Common myeloid progenitor, CD34-positive (primary cell): ENCODE measurements around the gene MEN1.
A peak's percentile ranks its signal among the peaks of the same experiment; 100 is the strongest.

Source experiments
- CTCF ChIA-PET: fragments of 350-600 bp; sonication (Branson Sonifier 250); formaldehyde crosslinking; loops from one replicate; lab custom pipeline; 2021; ENCODE audit warnings: antibody characterized with exemption; lab: Charles Lee
- POLR2A ChIA-PET: fragments of 350-600 bp; sonication (Branson Sonifier 250); formaldehyde crosslinking; loops from one replicate; lab custom pipeline; 2021; ENCODE audit warnings: antibody characterized with exemption; lab: Charles Lee
- DNase-seq, 3 donors: peaks; one replicate each; pipeline versions ENCODE4 v3.0.0 to v3.0.0-alpha.2; 2013
- H3K27ac ChIP-seq, 2 experiments: 1 replicate in 1 of 2; 2 replicates in 1 of 2; pipeline ENCODE4 v1.7.0; 2013; ENCODE audit warnings: inconsistent platforms in 2 of 2, low read length in 2 of 2, mild to moderate bottlenecking in 2 of 2, low read depth in 1 of 2, moderate library complexity in 1 of 2; ENCODE audit not compliant: severe bottlenecking in 2 of 2, insufficient read depth in 1 of 2, poor library complexity in 1 of 2
- H3K27me3 ChIP-seq, 5 experiments: replicated peaks in 2 of 5; 1 replicate in 3 of 5; 2 replicates in 2 of 5; pipeline versions ENCODE4 v1.6.1 to v1.7.0; 2013; ENCODE audit warnings: low read length in 4 of 5, mild to moderate bottlenecking in 2 of 5, moderate library complexity in 2 of 5, inconsistent platforms in 1 of 5; ENCODE audit not compliant: insufficient read depth in 5 of 5, control insufficient read depth in 4 of 5
- H3K36me3 ChIP-seq, 4 experiments: 1 replicate in 2 of 4; 2 replicates in 2 of 4; pipeline versions ENCODE4 v1.6.1 to v1.7.0; 2013; ENCODE audit warnings: low read length in 3 of 4, control low read depth in 1 of 4, mild to moderate bottlenecking in 1 of 4; ENCODE audit not compliant: control insufficient read depth in 4 of 4, insufficient read depth in 4 of 4
- H3K4me1 ChIP-seq, 4 experiments: 1 replicate in 3 of 4; 2 replicates in 1 of 4; pipeline versions ENCODE4 v1.6.1 to v1.7.1; 2013; ENCODE audit warnings: low read length in 3 of 4, mild to moderate bottlenecking in 3 of 4, control low read depth in 1 of 4, inconsistent platforms in 1 of 4, moderate library complexity in 1 of 4; ENCODE audit not compliant: control insufficient read depth in 4 of 4, insufficient read depth in 4 of 4; ENCODE audit errors: control extremely low read depth in 1 of 4
- H3K4me3 ChIP-seq, 7 experiments: 1 replicate in 4 of 7; 2 replicates in 3 of 7; pipeline versions ENCODE4 v1.5.1 to v1.7.0; 2013; ENCODE audit warnings: mild to moderate bottlenecking in 7 of 7, low read length in 6 of 7, moderate library complexity in 6 of 7, inconsistent platforms in 2 of 7, low read depth in 2 of 7, control low read depth in 1 of 7; ENCODE audit not compliant: insufficient read depth in 4 of 7, control insufficient read depth in 1 of 7; ENCODE audit errors: extremely low read depth in 1 of 7
- H3K9me3 ChIP-seq, 5 experiments: 1 replicate in 4 of 5; 2 replicates in 1 of 5; pipeline versions ENCODE4 v1.6.1 to v1.7.1; 2013; ENCODE audit warnings: low read length in 4 of 5, mild to moderate bottlenecking in 2 of 5, inconsistent platforms in 1 of 5, low read depth in 1 of 5, moderate library complexity in 1 of 5; ENCODE audit not compliant: control insufficient read depth in 4 of 5, insufficient read depth in 2 of 5; ENCODE audit errors: control extremely low read depth in 1 of 5
- WGBS: methylation state at CpG from one replicate; pipeline ENCODE4 v1.1.5; 2013; ENCODE audit not compliant: insufficient coverage; 5-methylcytosine and 5-hydroxymethylcytosine counted together

Gene MEN1

DNA sequence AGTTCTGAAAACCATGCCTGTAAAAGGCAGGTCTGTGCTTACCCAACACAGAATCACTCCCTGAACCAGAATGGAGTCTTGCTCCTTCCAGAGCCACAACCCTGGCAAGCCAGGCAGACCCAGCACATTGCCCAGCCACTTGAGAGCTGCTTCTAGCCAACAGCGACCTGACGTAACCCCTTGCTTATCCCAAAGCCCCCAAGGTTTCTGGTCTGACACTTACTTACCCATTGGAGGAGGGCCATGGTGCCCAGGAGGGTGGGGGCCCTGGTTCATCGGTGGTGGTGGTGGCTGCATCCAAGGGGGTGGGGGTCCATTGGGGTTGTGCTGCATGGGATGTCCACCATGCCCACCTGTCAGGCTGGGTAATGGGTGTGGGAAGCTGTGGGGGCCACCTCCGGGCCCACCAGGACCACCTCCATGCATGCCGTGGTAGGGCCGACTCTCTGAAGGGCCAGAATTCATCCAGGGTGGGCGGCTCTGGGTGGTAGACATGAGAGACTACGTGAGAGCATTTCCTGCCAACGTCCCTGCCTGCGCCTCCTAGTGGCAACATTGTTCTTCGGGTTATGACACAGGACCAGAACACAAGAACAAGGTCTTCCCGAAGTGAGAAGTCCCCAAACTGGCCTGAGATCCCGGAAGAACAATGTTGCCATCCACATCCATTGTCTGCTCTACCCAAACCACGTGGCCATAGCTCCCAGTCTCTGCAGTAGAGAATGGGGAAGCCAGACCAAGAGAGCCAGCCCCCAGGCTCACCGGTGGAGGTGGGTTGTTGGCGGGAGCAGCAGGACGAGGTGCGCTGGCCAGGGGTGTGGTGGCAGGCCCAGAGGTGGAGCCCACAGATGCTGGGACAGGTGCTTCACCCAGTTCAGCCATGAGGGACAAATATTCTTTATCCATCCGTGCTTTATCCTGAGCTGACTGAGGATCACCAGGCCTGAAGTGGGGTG lies 42.7 kb downstream of the MEN1 start:
- POLR2A ChIA-PET = interaction anchor here (0.6 to 1.8 kb wide), 4 partner anchors 11 to 25 kb away, joined by 3 to 8 read pairs (median 4); partner anchors contain the start of gene SF1
- Histone ChIP-seq H3K27me3 (no peaks in the 10 kb centered on the region), H3K4me1 (peaks cover 20 to 66% (median 53%) of the 10 kb centered on the region in 4 experiments), H3K4me3 (no peak overlapping the region), H3K36me3 (peaks cover 35 to 96% (median 82%) of the 10 kb centered on the region in 4 experiments), H3K27ac (peak overlapping the region; percentile 16 to 52), H3K9me3 (no peaks in the 10 kb centered on the region)
- peak; percentile 77 to 88 (median 84) for DNase-seq
- CTCF ChIA-PET = interaction anchor here (1.0 to 20.1 kb wide), 6 partner anchors 10 to 26 kb away, joined by 3 to 345 read pairs (median 6); partner anchors contain the start of genes RASGRP2 and SF1
- 49% methylated on average over 17 of the region's 19 CpGs for WGBS

DNA sequence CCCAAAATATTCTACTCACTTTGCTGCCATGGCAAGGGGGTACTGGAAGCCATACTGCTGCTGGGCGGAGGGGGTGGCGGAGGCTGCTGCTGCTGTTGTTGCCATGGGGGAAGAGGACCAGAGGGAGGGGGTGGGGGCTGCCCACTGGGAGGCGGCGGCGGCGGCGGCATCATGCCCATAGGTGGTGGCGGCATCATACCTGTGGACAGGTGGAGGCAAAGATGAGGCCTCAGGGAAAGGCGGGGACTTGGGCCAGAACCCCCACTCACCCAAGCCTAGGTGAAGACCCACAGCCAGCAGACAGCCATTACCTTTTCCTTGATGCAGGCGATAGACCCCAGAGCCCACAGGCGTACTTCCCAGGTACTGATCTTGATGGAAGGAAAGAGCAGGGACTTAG lies 43.5 kb downstream of the MEN1 start:
- H3K4me1 ChIP-seq = peaks cover 18 to 66% (median 55%) of the 10 kb centered on the region in 4 experiments

DNA sequence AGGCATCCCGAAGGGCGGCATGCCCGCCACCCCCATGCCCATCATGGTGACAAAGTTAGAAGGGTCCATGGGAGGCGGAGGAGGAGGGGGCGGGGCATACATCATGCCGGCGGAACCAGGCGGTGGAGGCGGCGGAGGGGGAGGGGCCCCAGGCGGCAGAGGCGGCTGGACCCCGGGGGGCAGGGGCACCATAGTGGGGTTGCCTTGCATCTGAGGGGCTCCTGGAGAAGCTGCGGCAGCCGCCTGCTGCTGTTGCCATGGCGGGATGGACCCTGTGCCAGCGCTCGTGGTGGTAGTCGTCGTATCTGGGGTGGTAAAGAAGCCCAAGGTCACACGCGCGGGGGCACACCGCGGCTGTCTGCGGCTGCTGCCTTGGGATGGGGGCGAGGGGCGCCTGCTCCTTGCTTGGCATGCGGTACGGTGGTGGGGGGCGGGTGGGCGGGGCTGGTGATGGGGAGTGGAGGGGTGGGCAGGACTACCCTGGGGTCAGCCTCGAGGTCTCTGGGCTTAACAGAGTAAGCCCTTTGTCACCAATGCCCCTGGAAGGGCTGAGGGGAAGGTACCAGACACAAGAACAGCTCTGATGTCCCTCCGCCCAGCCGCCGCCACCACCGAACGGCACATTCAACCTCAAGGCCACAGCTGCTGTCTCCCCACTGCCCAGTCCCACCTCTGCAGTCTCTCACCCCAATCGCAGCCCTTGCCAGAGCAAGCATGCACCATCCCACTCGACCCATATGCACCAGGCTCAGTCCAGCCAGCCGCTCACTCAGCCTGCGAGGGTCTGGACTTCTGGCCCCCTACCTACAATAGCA lies 44.3 kb downstream of the MEN1 start:
- DNase-seq = peak in 1 of 3 donors; percentile 29
- no peaks in the 10 kb centered on the region for H3K9me3 ChIP-seq
- ChIA-PET CTCF (interaction anchor here (1.0 to 20.1 kb wide), 4 partner anchors 9 to 22 kb away, joined by 3 to 345 read pairs (median 13); partner anchors contain the start of genes RASGRP2 and SF1), POLR2A (interaction anchor here (0.9 to 9.5 kb wide), 3 partner anchors 8 to 21 kb away, joined by 3 to 152 read pairs (median 3); partner anchors contain the start of gene RASGRP2)
- no peak overlapping the region for H3K4me3 ChIP-seq
- no peaks in the 10 kb centered on the region for H3K27me3 ChIP-seq
- H3K4me1 ChIP-seq = peaks cover 12 to 65% (median 55%) of the 10 kb centered on the region in 4 experiments
- H3K27ac ChIP-seq = no peak overlapping the region
- peaks cover 30 to 87% (median 75%) of the 10 kb centered on the region in 4 experiments for H3K36me3 ChIP-seq
- WGBS = 95% methylated on average over 14 of the region's 42 CpGs

More for the DNA sequence above, 43.5 kb downstream of the MEN1 start:
- peak overlapping the region in 1 of 2 experiments; percentile 16 for H3K27ac ChIP-seq
- H3K36me3 ChIP-seq = peaks cover 33 to 95% (median 84%) of the 10 kb centered on the region in 4 experiments
- ChIA-PET CTCF (interaction anchor here (1.3 to 20.1 kb wide), 5 partner anchors 8 to 22 kb away, joined by 3 to 345 read pairs (median 6); partner anchors contain the start of genes RASGRP2 and SF1), POLR2A (interaction anchor here (1.3 kb wide), 1 partner anchor 12 kb away, joined by 3 read pairs; no protein-coding TSS in a partner anchor)
- DNase-seq = no peak
- no peak overlapping the region for H3K4me3 ChIP-seq
- H3K9me3 ChIP-seq = no peaks in the 10 kb centered on the region
- WGBS = 97% methylated on average over 7 of the region's 11 CpGs
- H3K27me3 ChIP-seq = no peaks in the 10 kb centered on the region

DNA sequence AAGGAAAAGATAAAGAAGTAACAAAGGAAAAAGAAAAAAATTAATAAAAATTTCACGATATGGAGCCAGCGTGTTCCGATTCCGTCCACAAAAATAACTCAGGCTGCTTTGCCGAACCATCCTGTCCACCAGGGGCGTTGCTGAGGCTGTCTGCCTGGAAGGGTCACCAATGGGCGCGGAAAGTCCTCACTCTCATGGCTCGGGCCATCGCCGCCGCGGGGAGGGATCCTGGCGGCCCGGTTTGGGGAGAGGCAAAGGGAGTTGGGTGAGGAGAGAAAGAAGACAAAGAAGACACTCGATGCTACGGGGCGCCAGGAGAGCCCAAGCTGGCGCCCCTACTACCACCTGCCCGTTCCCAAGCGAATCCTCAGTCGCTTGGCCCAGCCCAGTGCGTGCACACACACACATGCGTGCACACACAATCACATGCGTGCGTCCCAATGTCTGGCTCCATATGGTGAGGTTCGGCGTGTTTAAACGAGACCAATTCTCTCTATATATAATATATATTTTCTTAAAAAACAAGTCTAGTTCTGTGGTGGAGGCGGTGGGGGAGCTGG lies 45.0 kb downstream of the MEN1 start:
- peaks cover 12 to 71% (median 59%) of the 10 kb centered on the region in 4 experiments for H3K4me1 ChIP-seq
- DNase-seq = peak in 1 of 3 donors; percentile 24
- CTCF ChIA-PET = interaction anchor here (1.0 to 20.1 kb wide), 4 partner anchors 8 to 21 kb away, joined by 3 to 345 read pairs (median 18); partner anchors contain the start of gene RASGRP2
- H3K4me3 ChIP-seq = peak overlapping the region in 1 of 7 experiments; percentile 3
- H3K9me3 ChIP-seq = no peaks in the 10 kb centered on the region
- POLR2A ChIA-PET = interaction anchor here (0.9 to 9.5 kb wide), 3 partner anchors 9 to 20 kb away, joined by 3 to 152 read pairs (median 9); partner anchors contain the start of gene RASGRP2
- 96% methylated on average over 8 of the region's 30 CpGs for WGBS
- no peak overlapping the region for H3K27ac ChIP-seq
- no peaks in the 10 kb centered on the region for H3K27me3 ChIP-seq
- H3K36me3 ChIP-seq = peaks cover 27 to 80% (median 69%) of the 10 kb centered on the region in 4 experiments

DNA sequence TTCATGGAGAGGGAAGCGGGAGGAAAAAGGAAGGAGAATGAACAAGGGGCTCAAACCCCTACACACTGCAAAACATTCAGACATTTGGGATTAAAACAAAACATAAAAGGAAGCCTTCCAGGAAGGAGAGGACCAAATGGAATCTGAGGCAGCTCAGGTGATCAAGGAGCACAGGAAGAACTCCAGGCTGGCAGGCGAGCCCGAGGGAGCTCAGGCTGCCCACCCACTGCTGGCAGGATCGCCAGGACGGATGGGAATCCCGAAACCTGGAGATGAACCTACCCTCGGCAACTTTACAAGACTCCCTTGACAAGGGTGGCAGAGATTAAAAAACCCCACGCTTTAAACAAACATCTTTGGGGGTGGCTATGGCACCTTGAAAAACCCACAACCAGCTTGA lies 45.6 kb downstream of the MEN1 start:
- CTCF ChIA-PET = interaction anchor here (3.6 to 20.1 kb wide), 2 partner anchors 11 to 20 kb away, joined by 31 to 345 read pairs; partner anchors contain the start of gene RASGRP2

More for the DNA sequence above, 45.6 kb downstream of the MEN1 start:
- WGBS = 94% methylated on average over 7 of the region's 8 CpGs
- peak overlapping the region in 4 of 7 experiments; percentile 3 to 23 (median 14) for H3K4me3 ChIP-seq
- no peak overlapping the region for H3K27ac ChIP-seq
- H3K36me3 ChIP-seq = peaks cover 27 to 74% (median 62%) of the 10 kb centered on the region in 4 experiments
- no peaks in the 10 kb centered on the region for H3K9me3 ChIP-seq
- POLR2A ChIA-PET = interaction anchor here (1.7 to 9.5 kb wide), 3 partner anchors 12 to 19 kb away, joined by 9 to 152 read pairs (median 9); partner anchors contain the start of genes RASGRP2 and SF1
- no peak for DNase-seq
- H3K4me1 ChIP-seq = peaks cover 12 to 77% (median 64%) of the 10 kb centered on the region in 4 experiments
- H3K27me3 ChIP-seq = no peaks in the 10 kb centered on the region
